Umbilical cord (tissue), 2 donors: ENCODE measurements around the gene PRX. TPM values are rescaled to one million over a fixed set of nuclear protein-coding genes. Genes with fewer than 3 reads are reported as not detected.
"Not testable (repeated sequence)": the region's sequence is repeated elsewhere in the genome, so short reads cannot be mapped to it uniquely, and the experiment has no call there.

Source experiments
- DNase-seq: peaks from one replicate; pipeline ENCODE4 v3.0.0-alpha.2; 2015; ENCODE audit warnings: low spot score
- total RNA-seq: library from RNA; depleted of rRNA; stranded (reverse); fragments of >200 nt; gene quantifications from one replicate; pipeline ENCODE4 v1.2.3, GENCODE V29; 2014; ENCODE audit warnings: low replicate concordance; ENCODE audit not compliant: insufficient read depth

Gene PRX
- total RNA-seq, 1 donor from 2014 or later: 2.6 TPM

DNA sequence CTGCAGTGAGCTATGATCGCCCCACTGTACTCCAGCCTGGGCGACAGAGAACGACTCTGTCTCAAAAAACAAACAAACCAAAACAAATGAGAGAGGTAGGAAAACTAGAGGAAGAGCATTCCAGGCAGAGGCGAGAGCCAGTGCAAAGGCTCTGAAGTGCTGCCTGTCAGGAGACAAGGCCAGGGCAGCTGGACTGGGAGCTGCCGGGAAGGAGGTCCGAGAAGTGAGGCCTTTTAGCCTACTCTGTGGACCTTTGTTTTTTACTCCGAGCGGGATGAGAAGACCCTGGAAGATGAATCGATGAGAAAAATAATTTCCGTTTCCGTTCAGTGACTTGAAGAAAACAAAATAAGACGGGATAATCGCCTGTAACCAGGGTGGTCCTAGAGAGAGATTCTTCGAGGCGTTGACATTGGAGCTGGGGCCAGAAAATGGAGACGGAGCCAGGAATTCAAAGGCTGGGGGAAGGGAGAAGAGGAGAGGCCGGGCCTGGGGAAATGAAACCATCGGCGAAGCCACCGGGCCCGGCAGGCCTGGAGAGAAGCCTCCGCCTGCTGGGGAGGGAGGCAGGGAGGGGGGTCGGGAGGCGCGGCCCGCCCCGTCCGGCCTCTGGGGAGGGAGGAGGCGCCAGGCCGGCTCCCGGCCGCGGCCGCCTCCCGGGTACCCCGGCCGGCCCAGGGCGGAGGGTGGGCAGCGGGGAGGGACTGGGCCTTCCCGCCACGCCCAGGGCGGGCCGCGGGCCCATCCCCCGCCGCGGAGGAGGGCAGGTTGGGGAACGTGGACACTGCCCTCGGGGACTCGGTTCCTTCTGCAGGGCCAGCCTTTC, 20.4 kb upstream of the PRX start:
- peak; percentile 97 for DNase-seq

DNA sequence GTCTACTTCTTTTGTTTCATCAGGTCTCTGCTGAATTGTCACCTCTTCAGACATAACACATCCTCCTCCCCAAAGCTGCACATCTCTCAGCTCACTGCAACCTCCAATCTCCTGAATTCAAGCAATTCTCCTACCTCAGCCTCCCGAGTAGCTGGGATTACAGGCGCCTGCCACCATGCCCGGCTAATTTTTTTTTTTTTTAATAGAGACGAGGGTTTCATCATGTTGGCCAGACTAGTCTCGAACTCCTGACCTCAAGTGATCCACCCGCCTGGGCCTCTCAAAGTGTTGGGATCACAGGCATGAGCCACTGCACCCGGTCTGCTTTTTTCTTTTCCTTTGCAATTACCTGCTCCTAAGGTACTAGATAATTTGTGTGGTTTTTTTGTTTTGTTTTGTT, 19.6 kb upstream of the PRX start:
- not testable (repeated sequence) for DNase-seq

DNA sequence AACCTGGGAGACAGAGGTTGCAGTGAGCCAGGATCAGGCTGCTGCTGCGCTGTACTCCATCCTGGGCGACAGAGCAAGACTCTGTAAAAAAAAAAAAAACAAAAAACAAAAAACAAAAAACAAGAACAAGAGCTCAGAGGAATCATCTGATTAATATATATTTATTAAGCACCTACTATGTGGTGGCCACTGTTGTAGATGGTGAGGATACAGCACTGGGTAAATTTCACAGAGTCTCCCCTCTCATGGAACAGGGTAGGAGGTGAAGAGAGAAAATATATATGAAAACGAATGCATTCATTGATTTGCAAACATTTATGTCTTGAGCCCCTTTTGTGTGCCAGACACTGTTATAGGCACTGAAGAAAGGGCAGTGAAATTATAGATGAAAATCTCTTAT, 18.5 kb upstream of the PRX start:
- DNase-seq: no peak

DNA sequence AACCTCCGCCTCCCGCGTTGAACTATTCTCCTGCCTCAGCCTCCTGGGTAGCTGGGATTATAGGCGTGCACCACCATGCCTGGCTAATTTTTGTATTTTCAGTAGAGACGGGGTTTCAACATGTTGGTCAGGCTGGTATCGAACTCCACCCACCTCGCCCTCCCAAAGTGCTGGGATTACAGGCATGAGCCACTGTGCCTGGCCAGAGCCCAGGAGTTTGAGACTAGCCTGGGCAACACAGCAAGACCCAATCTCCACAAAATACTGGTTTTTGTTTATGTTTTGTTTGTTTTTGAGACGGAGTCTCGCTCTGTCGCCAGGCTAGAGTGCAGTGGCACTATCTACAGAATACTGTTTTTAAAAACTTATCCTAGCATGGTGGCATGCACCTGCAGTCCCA, 17.1 kb upstream of the PRX start:
- not testable (repeated sequence) for DNase-seq

DNA sequence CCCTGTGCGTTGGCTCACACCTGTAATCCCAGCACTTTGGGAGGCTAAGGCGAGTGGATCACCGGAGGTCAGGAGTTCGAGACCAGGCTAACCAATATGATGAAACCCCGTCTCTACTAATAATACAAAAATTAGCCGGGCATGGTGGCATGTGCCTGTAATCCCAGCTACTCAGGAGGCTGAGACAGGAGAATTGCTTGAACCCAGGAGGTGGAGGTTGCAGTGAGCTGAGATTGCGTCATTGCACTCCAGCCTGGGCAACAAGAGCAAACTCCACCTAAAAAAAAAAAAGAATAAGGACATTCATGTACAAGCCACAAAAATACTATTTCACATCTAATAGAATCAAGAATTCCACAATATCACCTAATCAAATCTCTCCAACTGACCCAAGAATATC, 15.0 kb upstream of the PRX start:
- DNase-seq: not testable (repeated sequence)

DNA sequence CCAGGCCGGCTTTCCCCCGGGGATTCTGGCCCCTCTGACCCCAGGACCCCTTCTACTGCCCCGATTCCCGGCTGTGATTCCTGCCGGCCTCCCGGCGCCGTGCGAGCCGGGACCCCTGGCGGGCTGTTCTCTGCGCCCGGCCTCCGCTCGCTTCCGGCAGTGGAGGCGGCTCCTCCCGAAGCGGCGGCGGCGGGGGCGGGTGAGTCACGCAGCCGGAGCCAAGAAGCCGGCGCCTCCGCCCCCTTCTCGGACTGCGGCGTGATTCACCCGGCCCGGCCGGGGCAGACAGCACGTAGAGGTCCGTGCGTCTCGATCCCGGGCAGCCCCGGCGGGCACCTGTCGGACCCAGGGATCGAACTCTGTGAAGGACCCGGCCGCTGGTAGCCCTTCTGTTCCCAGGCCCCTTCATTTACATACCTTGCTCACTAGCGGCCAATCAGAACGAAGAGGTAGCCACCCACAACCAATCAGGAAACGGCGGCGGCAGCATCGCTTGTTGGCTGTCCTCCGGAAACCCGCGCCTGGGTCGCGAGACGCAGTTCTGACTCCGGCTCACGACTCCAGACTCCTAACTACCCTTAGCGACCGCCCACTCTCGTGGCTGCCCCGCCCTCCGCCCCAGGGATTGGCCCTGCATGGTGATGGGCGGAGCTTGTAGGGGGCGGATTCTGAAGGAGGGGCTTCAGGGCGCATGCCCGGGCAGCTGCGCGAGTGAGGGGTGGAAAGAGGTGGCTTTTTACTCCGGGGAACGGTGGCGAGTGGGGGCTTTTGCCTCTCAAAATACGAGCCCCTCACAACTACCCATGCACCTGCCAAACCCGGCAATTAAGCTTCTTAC, 12.5 kb upstream of the PRX start, which contains the start of gene SERTAD1:
TSS of gene SERTAD1 (minus strand) at position 543 of the 838 bp plus-strand sequence. CDS start 2,446 bp downstream, outside the sequence.
- DNase-seq: peak; percentile 100

DNA sequence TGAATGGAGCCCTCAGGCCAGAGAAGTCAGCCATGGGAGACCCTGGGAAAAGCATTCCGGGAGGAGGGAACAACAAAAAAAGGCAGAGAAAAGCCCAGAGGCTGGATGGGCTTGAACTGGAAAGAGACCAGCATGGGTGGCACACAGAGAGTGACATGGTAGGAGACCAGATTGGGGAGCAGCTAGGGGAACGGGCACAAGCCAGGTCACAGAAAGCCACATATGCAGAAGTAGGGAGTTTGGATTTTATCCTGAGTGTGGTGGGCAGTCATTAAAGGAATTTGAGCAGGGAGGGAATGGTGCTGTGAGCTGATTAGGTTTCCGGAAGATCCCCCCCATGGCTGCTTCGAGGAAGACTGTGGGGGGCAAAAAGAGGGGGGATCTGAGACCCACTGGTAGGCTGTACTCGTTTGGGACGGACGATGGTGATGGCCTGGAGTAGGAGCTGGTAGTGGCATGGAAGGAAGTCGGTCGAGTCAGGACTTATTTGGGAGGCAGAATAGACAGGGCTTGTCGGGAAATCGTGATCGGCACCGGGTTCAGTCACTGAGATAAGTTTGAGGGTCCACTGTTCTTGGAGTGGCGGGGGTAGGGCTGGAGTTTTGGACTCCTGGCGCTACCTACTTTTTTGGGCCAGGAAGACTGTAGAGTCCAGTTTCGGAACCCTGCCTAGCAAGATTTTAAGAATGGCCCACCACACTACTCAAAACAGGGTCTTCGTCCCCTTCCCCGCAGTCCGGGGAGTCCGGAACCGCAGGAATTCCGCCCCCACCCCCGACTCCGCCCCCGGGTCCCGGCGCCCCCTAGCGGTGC, 11.7 kb upstream of the PRX start:
- DNase-seq: peak; percentile 47

DNA sequence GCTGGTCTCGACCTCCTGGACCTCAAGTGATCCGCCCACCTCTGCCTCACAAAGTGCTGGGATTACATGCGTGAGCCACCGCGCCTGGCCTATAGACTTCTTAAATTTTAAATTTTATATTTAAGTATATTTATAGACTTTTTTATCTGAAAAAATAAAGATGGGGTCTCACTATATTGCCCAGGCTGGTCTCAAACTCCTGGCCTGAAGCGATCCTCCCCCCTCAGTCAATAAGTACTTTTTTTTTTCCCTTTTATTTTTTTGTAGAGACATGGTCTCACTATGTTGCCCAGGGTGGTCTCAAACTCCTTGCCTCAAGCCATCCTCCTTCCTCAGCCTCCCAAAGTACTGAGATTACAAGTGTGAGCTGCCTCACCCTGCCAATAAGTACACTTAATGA, 10.8 kb upstream of the PRX start:
- no peak for DNase-seq

DNA sequence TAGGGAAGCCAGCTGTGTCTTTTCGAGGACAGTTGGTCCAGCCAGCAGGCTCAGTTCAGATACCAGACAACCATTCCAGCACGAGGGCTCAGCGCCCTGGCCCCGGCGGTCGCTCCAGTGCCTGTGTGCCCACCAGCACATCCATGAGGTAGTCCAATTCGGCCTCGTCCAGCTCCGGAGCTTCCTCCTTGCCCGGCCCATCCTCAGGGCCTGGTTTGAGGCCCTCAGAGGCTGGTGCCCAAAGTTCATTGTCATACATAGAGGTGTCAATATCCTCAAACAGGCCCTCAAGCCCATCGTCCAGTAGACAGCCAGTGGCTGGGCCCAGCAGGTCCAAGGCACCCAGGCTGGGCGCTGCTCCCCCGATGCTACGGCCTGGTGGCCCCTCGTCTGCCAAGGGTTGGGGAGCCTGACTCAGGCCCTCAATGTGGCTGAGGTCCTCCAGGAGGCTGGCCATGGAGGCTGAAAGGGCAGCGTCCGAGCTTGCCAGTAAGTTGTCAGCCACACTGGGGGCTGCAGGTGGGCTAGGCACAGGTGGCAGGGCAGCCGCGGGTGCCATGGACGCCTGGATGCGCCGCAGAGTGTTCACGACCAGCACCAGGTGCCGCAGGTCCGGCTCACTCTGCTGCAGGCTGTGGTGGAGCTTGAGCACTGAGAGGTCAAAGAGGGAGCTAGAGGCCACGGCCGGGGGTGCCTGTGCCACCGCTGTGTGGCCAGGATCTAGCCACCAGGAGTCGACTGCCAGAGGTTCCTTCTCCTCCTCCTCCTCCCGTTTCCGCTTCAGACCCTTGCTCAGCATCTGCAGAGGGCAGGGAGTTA, 9.8 kb upstream of the PRX start:
- DNase-seq: no peak

DNA sequence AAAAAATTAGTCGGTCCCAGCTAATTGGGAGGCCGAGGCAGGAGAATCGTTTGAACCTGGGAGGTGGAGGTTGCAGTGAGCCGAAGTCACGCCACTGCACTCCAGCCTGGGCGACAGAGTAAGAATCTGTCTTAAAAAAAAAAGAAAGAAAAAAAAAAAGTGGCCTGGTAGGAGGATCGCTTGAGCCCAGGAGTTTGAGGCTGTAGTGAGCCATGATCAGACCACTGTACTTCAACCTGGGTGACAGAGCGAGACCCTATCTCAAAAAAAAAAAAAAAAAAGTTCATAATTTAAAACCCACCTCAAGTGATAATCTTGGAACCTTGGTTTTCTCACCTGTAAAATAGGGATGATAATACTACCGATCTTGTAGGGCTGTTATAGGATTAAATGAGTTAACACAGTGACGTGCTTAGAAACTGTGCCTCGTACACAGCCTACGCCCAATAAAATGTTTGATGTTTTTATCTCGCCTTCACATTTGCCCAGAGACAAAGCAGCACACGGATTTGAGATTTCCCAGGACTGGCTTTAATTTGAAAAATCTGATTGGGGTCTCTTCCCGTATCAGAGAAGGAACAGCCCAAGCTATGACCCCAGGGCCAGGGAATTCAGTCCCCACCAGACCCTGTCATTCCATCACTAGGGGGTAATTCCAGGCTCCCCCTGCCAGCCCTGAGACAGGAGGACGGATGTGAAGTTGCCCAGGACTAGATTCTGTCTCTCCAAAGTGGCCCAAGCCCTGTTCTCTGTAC, 9.0 kb upstream of the PRX start:
- DNase-seq: peak; percentile 47

DNA sequence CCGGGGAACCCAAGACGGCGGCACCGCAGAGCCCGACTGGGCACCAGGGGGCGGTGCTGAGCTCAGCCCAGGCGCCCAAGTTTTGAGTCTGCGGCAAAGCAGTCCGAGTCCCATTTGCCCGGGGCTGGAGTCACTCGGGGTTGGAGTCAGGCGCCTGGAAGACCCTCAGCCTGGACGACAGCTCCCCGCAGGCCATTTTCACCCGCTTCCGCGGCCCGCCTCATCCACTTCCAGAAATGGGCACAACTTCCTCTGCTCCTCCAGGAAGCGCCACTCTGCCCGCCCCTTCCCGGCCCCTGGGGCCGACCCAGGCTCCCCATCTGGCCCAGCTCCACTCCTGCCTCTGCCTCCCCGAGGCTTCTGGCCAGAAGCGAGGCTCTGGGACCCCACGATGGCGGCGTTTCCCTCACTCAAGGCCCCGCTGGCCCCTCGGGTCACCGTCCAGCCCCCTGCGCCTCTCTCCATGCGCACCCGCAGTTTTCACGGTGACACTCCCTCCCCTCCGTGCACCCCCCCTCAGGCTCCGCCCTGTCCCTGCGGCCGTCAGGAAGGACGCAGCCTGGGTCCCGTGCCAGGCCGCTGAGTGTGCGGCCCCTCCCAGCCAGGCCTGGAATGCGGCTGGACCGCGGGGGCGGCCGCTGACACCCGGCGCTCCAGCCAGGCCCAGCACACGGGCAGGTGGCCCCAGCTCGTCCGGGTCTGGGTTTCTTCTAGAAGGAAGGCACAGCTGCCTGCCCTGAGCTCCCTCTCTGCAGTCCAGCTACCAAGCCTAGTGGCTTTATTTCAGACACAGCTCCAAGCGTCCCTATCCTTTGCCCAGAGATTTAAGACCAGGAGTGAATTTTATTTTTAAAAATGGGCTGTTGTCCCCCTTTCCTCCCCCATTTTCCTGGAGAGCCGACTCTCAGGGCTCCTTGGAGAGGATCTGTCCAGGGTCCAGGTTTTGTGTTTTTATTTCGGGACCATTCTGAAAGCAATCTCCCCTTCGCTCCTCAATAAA, 7.9 kb upstream of the PRX start:
- peak; percentile 97 for DNase-seq

DNA sequence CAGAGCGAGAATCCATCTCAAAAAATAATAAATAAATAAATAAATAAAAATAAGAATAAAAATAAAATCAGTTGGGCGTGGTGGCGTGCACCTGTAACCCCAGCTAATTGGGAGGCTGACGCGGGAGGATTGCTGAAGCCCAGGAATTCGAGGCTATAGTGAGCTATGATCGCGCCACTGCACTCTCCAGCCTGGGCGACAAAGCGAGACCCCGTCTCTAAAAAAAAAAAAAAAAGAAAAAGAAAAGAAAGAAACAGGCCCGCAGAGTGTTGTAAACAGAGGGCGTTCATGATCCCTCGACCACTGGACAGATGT, 7.2 kb upstream of the PRX start:
- no peak for DNase-seq

DNA sequence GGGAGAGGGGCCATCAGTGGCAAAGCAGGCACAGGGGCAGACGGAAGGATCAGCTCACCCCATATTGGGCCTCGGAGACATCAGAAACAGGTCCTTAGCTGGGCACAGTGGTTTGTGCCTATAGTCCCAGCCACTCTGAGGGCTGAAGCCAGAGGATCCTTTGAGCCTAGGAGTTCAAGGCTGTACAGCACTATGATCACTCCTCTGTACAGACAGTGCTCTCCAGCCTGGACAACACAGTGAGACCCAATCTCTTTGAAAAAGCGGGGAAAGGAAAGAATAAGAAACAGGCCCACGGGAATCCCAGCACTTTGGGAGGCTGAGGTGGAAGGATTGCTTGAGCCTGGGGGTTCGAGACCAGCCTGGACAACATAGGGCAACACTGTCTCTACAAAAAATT, 6.6 kb upstream of the PRX start:
- no peak for DNase-seq

DNA sequence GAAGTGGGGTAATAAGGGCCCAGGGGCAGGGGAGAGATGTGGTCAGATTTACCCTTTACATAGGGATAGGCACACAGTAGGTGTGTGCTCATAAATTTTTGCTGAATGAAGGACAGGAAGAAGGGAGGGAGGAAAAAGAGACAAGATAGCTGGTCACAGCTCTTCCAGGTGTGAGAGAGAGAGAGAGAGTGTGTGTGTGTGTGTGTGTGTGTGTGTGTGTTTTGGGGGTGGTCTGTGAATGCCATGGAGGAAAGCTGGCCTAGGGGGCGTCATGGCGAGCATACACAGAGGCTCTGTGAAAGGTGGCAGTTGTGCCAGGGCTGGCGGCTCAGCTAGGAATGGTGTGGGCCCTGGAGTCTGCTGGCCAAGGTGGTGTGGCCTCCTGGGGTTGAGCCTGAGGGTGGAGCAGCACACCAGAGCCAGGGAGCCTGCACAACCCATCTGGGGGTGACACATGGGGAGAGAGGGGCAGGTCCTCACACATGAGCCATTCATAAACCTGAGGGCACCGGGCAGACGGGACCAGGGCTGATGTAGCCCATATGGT, 6.0 kb upstream of the PRX start:
- no peak for DNase-seq

DNA sequence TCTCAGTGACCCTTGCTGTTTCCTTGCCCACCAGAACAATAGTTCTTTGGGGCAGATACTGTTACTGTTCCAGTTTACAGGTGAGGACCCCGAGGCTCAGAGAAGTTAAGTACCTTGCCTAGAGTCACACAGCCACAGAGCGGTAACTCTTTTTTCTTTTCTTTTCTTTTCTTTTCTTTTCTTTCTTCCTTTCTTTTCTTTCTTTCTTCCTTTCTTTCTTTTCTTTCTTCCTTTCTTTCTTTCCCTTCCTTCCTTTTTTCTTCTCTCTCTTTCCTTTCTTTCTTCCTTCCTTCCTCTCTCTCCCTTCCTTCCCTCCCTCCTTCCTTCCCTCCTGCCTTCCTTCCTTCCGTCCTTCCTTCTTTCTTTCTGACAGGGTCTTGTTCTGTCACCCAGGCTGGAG, 4.9 kb upstream of the PRX start:
- no peak for DNase-seq

DNA sequence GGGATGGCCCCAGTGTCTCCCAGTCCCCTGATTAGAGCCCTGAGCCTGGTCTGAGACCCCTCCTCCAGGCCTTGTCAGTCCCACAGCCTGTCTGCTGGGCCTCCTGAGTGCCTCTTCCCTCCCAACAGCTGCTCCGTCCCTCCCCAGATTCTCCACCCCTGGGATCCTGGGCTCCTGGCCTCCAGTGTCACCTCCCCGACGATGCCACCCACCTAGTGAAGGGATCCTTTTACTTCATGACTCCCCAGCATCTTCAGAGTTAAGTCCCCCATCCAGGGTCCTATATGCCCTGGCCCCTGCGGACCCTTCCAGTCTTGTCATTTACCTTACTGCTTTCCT, 4.4 kb upstream of the PRX start:
- DNase-seq: no peak

DNA sequence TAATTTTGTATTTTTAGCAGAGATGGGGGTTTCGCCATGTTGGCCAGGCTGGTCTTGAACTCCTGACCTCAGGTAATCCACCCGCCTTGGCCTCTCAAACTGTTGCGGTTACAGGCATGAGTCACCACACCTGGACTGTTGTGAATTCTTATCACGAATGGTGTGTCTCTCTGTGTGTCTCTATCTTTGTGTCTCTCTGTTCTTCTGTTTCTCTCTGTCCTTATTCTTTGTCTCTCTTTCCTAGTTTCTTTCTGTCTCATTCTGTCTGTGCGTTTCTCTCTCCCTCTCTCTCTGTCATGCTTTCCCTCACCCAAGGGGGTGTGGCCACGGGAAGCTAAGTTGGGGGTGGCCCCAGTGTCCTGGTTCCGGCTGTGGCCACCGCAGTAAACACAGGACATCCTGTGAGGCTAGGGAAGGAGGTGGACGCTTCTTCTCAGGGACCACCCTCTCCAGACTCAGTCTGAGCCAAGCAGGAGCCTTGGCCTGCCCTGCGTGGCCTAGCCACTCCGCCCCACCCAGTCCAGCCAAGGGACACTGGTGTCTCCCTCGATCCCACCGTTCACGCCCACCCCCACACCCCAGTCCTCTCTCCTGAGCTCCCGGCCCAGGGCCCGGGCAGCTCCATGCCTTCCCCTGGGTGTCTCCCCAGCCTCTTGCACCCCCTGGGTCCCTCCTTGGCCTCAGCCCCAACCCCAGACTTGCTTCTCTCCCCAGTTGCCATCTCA, 3.9 kb upstream of the PRX start:
- DNase-seq: peak; percentile 49

DNA sequence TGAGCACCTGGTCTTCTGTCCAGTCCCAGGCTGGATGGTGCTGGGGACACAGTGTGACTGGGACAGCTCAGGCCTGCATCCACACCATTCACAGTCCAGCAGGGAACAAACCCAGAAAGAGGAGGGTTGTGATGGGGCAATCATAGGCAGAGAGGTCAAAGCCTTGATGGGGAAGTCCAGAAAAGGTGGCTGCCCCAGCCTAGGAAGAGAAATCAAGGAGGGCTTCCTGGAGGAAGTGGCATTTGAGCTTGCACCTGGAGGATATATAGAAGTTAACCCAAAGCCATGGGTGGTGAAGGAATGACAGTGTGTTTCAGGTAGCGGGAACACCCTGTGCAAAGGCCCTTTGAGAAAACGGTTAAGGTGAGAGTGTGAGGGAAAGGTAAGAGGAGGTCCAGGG, 2.6 kb upstream of the PRX start:
- no peak for DNase-seq
